Endothelial cell of umbilical vein (primary cell): ENCODE data around the gene ZNF428. TPM values are rescaled to one million over a fixed set of nuclear protein-coding genes. Genes with fewer than 3 reads are reported as not detected.

Source experiments
- BruUV-seq: library from RNA; stranded (reverse); fragments of 400-500 nt; replicated peaks from 2 replicates; lab custom pipeline; 2021; lab: Mats Ljungman, UMichigan
- CTCF ChIA-PET: fragments of 300-600, 350-600 bp; sonication (Branson Sonifier 250); formaldehyde crosslinking; loops from one replicate; lab custom pipeline; 2021; ENCODE audit warnings: antibody characterized with exemption, inconsistent platforms; lab: Charles Lee
- POLR2A ChIA-PET: fragments of 300-600, 350-600 bp; sonication (Branson Sonifier 250); formaldehyde crosslinking; loops from one replicate; lab custom pipeline; 2021; ENCODE audit warnings: antibody characterized with exemption, inconsistent platforms; lab: Charles Lee
- DNase-seq: peaks from one replicate; pipeline ENCODE4 v3.0.0-alpha.2; 2011; ENCODE audit warnings: low read depth, low spot score
- FAIRE-seq: peaks from 2 replicates; lab custom pipeline; 2011; peaks lifted over from hg19 to GRCh38; lab: Jason Lieb, UNC
- H2AFZ ChIP-seq: 2 replicates; pipeline ENCODE4 v1.6.0; 2012; ENCODE audit warnings: low read depth, low read length, control low read depth, inconsistent platforms
- H3K27ac ChIP-seq: 2 replicates; pipeline ENCODE4 v1.5.1; 2011; ENCODE audit warnings: low read depth, mild to moderate bottlenecking, control low read depth, low read length, moderate library complexity; ENCODE audit not compliant: insufficient read depth
- H3K27me3 ChIP-seq, 2 experiments: 2 replicates each; pipeline versions ENCODE4 v1.6.0 to v1.6.1; 2011; ENCODE audit warnings: low read length in 2 of 2, mixed read lengths in 1 of 2; ENCODE audit not compliant: control insufficient read depth in 2 of 2, insufficient read depth in 2 of 2
- H3K36me3 ChIP-seq, 2 experiments: 2 replicates in 1 of 2; 3 replicates in 1 of 2; pipeline ENCODE4 v1.5.1; 2011; ENCODE audit warnings: low read length in 2 of 2, mild to moderate bottlenecking in 1 of 2, moderate library complexity in 1 of 2; ENCODE audit not compliant: control insufficient read depth in 2 of 2, insufficient read depth in 2 of 2; ENCODE audit errors: extremely low read depth in 1 of 2
- H3K4me1 ChIP-seq: 3 replicates; pipeline ENCODE4 v1.5.1; 2011; ENCODE audit warnings: mild to moderate bottlenecking, low read length; ENCODE audit not compliant: control insufficient read depth, insufficient read depth; ENCODE audit errors: extremely low read depth
- H3K4me2 ChIP-seq: 2 replicates; pipeline ENCODE4 v1.6.1; 2011; ENCODE audit warnings: low read length, control low read depth, mixed read lengths; ENCODE audit not compliant: insufficient read depth
- H3K4me3 ChIP-seq, 3 experiments: fragments of 200-600 bp in 1 of 3; sonication (generic), shearing (Covaris generic) in 1 of 3; replicated peaks in 1 of 3; 2 replicates each; pipeline ENCODE4 v1.5.1; 2011 to 2016; ENCODE audit warnings: control low read depth in 3 of 3, low read length in 3 of 3, mild to moderate bottlenecking in 2 of 3, inconsistent platforms in 1 of 3, low read depth in 1 of 3, moderate library complexity in 1 of 3; ENCODE audit not compliant: insufficient read depth in 1 of 3
- H3K79me2 ChIP-seq: 2 replicates; pipeline ENCODE4 v1.6.0; 2012; ENCODE audit warnings: low read length, inconsistent platforms; ENCODE audit not compliant: control insufficient read depth, insufficient read depth
- H3K9ac ChIP-seq: replicated peaks from 2 replicates; pipeline ENCODE3; 2011; ENCODE audit warnings: low read length, control low read depth; ENCODE audit not compliant: insufficient read depth; ENCODE audit errors: extremely low read depth
- H3K9me1 ChIP-seq: replicated peaks from 3 replicates; pipeline ENCODE4 v1.6.0; 2011; ENCODE audit warnings: mild to moderate bottlenecking, low read length; ENCODE audit not compliant: control insufficient read depth, insufficient read depth; ENCODE audit errors: extremely low read depth
- H3K9me3 ChIP-seq: replicated peaks from 2 replicates; pipeline ENCODE4 v1.5.1; 2012; ENCODE audit warnings: low read length, inconsistent platforms; ENCODE audit not compliant: control insufficient read depth, insufficient read depth
- H4K20me1 ChIP-seq: replicated peaks from 2 replicates; pipeline ENCODE3; 2011; ENCODE audit warnings: mild to moderate bottlenecking, low read length; ENCODE audit not compliant: control insufficient read depth, insufficient read depth; ENCODE audit errors: extremely low read depth
- EZH2 ChIP-seq: IDR thresholded peaks from 2 replicates; pipeline ENCODE4 v1.6.1; 2012; ENCODE audit warnings: borderline replicate concordance, low read depth, mild to moderate bottlenecking, moderate library complexity, low read length, inconsistent platforms; ENCODE audit not compliant: severe bottlenecking
- FOS ChIP-seq: IDR thresholded peaks from 2 replicates; pipeline ENCODE4 v1.6.1; 2011; ENCODE audit warnings: mild to moderate bottlenecking, low read length, moderate library complexity, borderline replicate concordance; ENCODE audit not compliant: insufficient read depth
- GATA2 ChIP-seq: IDR thresholded peaks from 2 replicates; pipeline ENCODE4 v1.7.0; 2011; ENCODE audit warnings: low read depth, mild to moderate bottlenecking, moderate library complexity, mixed read lengths, low read length; ENCODE audit not compliant: insufficient read length, insufficient read depth
- JUN ChIP-seq: IDR thresholded peaks from 2 replicates; pipeline ENCODE4 v1.6.1; 2011; ENCODE audit warnings: borderline replicate concordance, low read depth; ENCODE audit not compliant: insufficient read length, insufficient read depth
- MYC ChIP-seq: IDR thresholded peaks from one replicate; pipeline ENCODE4 v1.6.1; 2011; ENCODE audit warnings: mild to moderate bottlenecking, low read depth, low read length
- POLR2A ChIP-seq: IDR thresholded peaks from 2 replicates; pipeline ENCODE4 v1.6.1; 2012; ENCODE audit warnings: low read depth, mild to moderate bottlenecking, control low read depth, low read length
- POLR2AphosphoS5 ChIP-seq: IDR thresholded peaks from 2 replicates; pipeline ENCODE4 v1.6.1; 2012; ENCODE audit warnings: low read depth, mild to moderate bottlenecking, control low read depth, low read length, moderate library complexity; ENCODE audit not compliant: insufficient read depth
- dilution Hi-C: fragments of 300-500 bp; cut with MboI; formaldehyde crosslinking; loops from one replicate; pipeline ENCODE4 v1.15.0; 2019; ENCODE audit warnings: low sequenced_read_pairs; ENCODE audit not compliant: extremely low pct_ligation_motif_present
- intact Hi-C: fragments of 100-400 bp; cut with micrococcal nuclease; formaldehyde crosslinking; loops from one replicate; pipeline ENCODE4 v1.10.0; 2022
- polyA plus RNA-seq, 4 experiments: library from polyadenylated mRNA; depleted of rRNA in 3 of 4; stranded (reverse) in 3 of 4; unstranded in 1 of 4; fragments of >200 nt; gene quantifications; 2 replicates each; pipeline versions ENCODE4 v1.2.1 to v1.2.3, GENCODE V29; 2011 to 2012; ENCODE audit warnings: missing spikeins in 1 of 4
- total RNA-seq: library from RNA; stranded (reverse); gene quantifications from 2 replicates; pipeline ENCODE4 v1.2.3, GENCODE V29; 2021
- TF ChIP-seq, protein P1 (sequence below): IDR thresholded peaks from 2 replicates; pipeline ENCODE4 v1.6.1; 2011; ENCODE audit not compliant: insufficient read depth, insufficient read length
- TF ChIP-seq, protein P2 (sequence below), 2 donors: IDR thresholded peaks; 1 replicate in 1 of 2; 2 replicates in 1 of 2; pipeline ENCODE4 v1.5.1; 2011; ENCODE audit warnings: low read length in 2 of 2, mild to moderate bottlenecking in 2 of 2, moderate library complexity in 2 of 2, control low read depth in 1 of 2, inconsistent platforms in 1 of 2, low read depth in 1 of 2; ENCODE audit not compliant: insufficient read depth in 1 of 2; ENCODE audit errors: extremely low read depth in 1 of 2

ZNF428 gene
- total and polyA plus RNA-seq, 2 donors (not counting 3 experiments of a cell fraction or from before 2014, with no cell fraction given), result 29.2 to 56.2 TPM

DNA sequence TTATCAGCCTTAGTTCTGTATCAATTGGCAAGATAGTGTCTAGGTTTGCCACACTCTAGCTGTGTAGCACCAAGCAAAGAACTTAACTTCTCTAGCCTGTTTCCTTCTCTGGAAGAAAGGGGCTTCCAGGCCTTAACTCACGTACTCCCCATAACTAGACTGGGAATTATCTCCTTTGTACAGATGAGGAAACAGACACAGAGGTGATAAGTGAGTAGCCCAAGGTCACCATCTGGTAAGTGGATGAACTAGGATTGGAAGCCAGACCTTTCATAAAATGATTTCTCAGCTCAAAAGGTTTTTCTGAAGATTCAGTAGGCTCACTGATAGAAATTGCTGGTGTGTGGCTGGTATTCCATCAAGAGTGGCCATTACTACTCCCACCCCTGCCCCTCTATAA is 3.1 kb downstream of the ZNF428 start:
- H4K20me1 ChIP-seq, result no peaks in the 10 kb centered on the region
- peak; percentile 6 for DNase-seq
- H2AFZ ChIP-seq, result no peak overlapping the region
- peaks cover 0 to 24% of the 10 kb centered on the region in 2 experiments for H3K36me3 ChIP-seq
- H3K27me3 ChIP-seq, result no peaks in the 10 kb centered on the region
- no peaks in the 10 kb centered on the region for H3K9me1 ChIP-seq
- dilution Hi-C loops (no loop called here), intact Hi-C loops (no loop called here)
- no TSS peak for BruUV-seq
- H3K79me2 ChIP-seq, result peaks cover 28% of the 10 kb centered on the region
- H3K4me3 ChIP-seq, result no peak overlapping the region
- CTCF ChIA-PET, result interaction anchor here (1.3 kb wide), 1 partner anchor 14 kb away, joined by 3 read pairs; no protein-coding TSS in a partner anchor
- TF ChIP-seq GATA2, result no peak
- no peak for TF ChIP-seq POLR2AphosphoS5
- TF ChIP-seq EZH2, result no peak
- TF ChIP-seq, protein P1, sequence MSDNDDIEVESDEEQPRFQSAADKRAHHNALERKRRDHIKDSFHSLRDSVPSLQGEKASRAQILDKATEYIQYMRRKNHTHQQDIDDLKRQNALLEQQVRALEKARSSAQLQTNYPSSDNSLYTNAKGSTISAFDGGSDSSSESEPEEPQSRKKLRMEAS, result no peak
- no peak for TF ChIP-seq FOS
- TF ChIP-seq JUN, result no peak
- no peak for TF ChIP-seq POLR2A
- no peak for TF ChIP-seq MYC
- TF ChIP-seq, protein P2, sequence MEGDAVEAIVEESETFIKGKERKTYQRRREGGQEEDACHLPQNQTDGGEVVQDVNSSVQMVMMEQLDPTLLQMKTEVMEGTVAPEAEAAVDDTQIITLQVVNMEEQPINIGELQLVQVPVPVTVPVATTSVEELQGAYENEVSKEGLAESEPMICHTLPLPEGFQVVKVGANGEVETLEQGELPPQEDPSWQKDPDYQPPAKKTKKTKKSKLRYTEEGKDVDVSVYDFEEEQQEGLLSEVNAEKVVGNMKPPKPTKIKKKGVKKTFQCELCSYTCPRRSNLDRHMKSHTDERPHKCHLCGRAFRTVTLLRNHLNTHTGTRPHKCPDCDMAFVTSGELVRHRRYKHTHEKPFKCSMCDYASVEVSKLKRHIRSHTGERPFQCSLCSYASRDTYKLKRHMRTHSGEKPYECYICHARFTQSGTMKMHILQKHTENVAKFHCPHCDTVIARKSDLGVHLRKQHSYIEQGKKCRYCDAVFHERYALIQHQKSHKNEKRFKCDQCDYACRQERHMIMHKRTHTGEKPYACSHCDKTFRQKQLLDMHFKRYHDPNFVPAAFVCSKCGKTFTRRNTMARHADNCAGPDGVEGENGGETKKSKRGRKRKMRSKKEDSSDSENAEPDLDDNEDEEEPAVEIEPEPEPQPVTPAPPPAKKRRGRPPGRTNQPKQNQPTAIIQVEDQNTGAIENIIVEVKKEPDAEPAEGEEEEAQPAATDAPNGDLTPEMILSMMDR (IDR thresholded peaks at IDR 0.05; ENCODE audit: extremely low read depth in 1 of 2, insufficient read depth in 1 of 2, low read depth in 1 of 2, low read length in 2 of 2), result no peak
- no peak overlapping the region for H3K4me2 ChIP-seq
- POLR2A ChIA-PET, result interaction anchor here (0.7 kb wide), 1 partner anchor 27 kb away, joined by 4 read pairs; no protein-coding TSS in a partner anchor
- H3K27ac ChIP-seq, result no peak overlapping the region
- FAIRE-seq, result no peak
- no peaks in the 10 kb centered on the region for H3K9me3 ChIP-seq
- no peak overlapping the region for H3K9ac ChIP-seq
- H3K4me1 ChIP-seq, result peaks cover 12% of the 10 kb centered on the region
